Endothelial cell (in vitro differentiated cells): ENCODE data around the gene CADPS. TPM values are rescaled to one million over a fixed set of nuclear protein-coding genes. Genes with fewer than 3 reads are reported as not detected.

Source experiments
- DNase-seq: peaks from one replicate; pipeline ENCODE4 v3.0.0; 2021; ENCODE audit warnings: low spot score
- H3K27ac Mint-ChIP-seq: one replicate; pipeline ENCODE4 v1.8.0; 2021; ENCODE audit warnings: mixed read lengths, inconsistent platforms; ENCODE audit not compliant: unreplicated experiment
- H3K27me3 Mint-ChIP-seq: one replicate; pipeline ENCODE4 v1.8.0; 2021; ENCODE audit warnings: mild to moderate bottlenecking, moderate library complexity, mixed read lengths, inconsistent platforms; ENCODE audit not compliant: unreplicated experiment
- H3K36me3 Mint-ChIP-seq: one replicate; pipeline ENCODE4 v1.8.0; 2021; ENCODE audit warnings: mild to moderate bottlenecking, low read depth, mixed read lengths, inconsistent platforms; ENCODE audit not compliant: unreplicated experiment
- H3K4me1 Mint-ChIP-seq: one replicate; pipeline ENCODE4 v1.8.0; 2021; ENCODE audit warnings: mild to moderate bottlenecking, mixed read lengths, inconsistent platforms; ENCODE audit not compliant: unreplicated experiment
- H3K4me3 Mint-ChIP-seq: one replicate; pipeline ENCODE4 v1.8.0; 2021; ENCODE audit warnings: mild to moderate bottlenecking, mixed read lengths, inconsistent platforms; ENCODE audit not compliant: unreplicated experiment
- H3K9me3 Mint-ChIP-seq: one replicate; pipeline ENCODE4 v1.8.0; 2021; ENCODE audit warnings: mixed read lengths, inconsistent platforms; ENCODE audit not compliant: unreplicated experiment
- CTCF ChIP-seq: fragments of 200-600 bp; sonication (generic); IDR thresholded peaks from one replicate; pipeline ENCODE4 v1.5.0; 2021; ENCODE audit warnings: antibody characterized with exemption; ENCODE audit not compliant: unreplicated experiment
- total RNA-seq: library from RNA; stranded (reverse); fragmentation: NEBNext Ultra II Directional; extraction: Animal tissue kit (Norgen Biotek cat#: 25700); gene quantifications from one replicate; pipeline ENCODE4 v1.2.1, GENCODE V29; 2021; ENCODE audit not compliant: unreplicated experiment

The CADPS gene
- total RNA-seq, 1 donor from 2014 or later: 0.26 TPM

- H3K9me3 Mint-ChIP-seq: no peaks in the 10 kb centered on the region
- H3K4me1 Mint-ChIP-seq: peaks cover 7% of the 10 kb centered on the region
- H3K27ac Mint-ChIP-seq: no peak overlapping the region
- H3K36me3 Mint-ChIP-seq: no peaks in the 10 kb centered on the region
- H3K4me3 Mint-ChIP-seq: no peak overlapping the region
- no peaks in the 10 kb centered on the region for H3K27me3 Mint-ChIP-seq
- TF ChIP-seq CTCF: no peak
- DNase-seq: no peak
Observed at GRCh38 chr3:62805106-62805505, 70.1 kb downstream of the CADPS start.

GRCh38 chr3:62803276-62803675 lies 71.9 kb downstream of the CADPS start:
- no peak overlapping the region for H3K27ac Mint-ChIP-seq

GRCh38 chr3:62798000-62798399 lies 77.2 kb downstream of the CADPS start:
- no peak for DNase-seq
- peaks cover 3% of the 10 kb centered on the region for H3K27me3 Mint-ChIP-seq
- no peak for TF ChIP-seq CTCF
- no peaks in the 10 kb centered on the region for H3K9me3 Mint-ChIP-seq
- no peak overlapping the region for H3K27ac Mint-ChIP-seq
- H3K4me1 Mint-ChIP-seq: peaks cover 7% of the 10 kb centered on the region
- H3K36me3 Mint-ChIP-seq: no peaks in the 10 kb centered on the region
- H3K4me3 Mint-ChIP-seq: no peak overlapping the region

More at GRCh38 chr3:62803276-62803675, 71.9 kb downstream of the CADPS start:
- no peak for DNase-seq
- H3K36me3 Mint-ChIP-seq: no peaks in the 10 kb centered on the region
- no peak overlapping the region for H3K4me3 Mint-ChIP-seq
- peaks cover 3% of the 10 kb centered on the region for H3K27me3 Mint-ChIP-seq
- TF ChIP-seq CTCF: no peak
- no peaks in the 10 kb centered on the region for H3K9me3 Mint-ChIP-seq
- peaks cover 4% of the 10 kb centered on the region for H3K4me1 Mint-ChIP-seq

- peaks cover 3% of the 10 kb centered on the region for H3K27me3 Mint-ChIP-seq
- no peak overlapping the region for H3K4me3 Mint-ChIP-seq
- no peaks in the 10 kb centered on the region for H3K36me3 Mint-ChIP-seq
- peaks cover 7% of the 10 kb centered on the region for H3K4me1 Mint-ChIP-seq
- no peak for DNase-seq
- H3K9me3 Mint-ChIP-seq: no peaks in the 10 kb centered on the region
- no peak overlapping the region for H3K27ac Mint-ChIP-seq
- TF ChIP-seq CTCF: no peak
Observed at GRCh38 chr3:62797132-62797531, 78.1 kb downstream of the CADPS start.

GRCh38 chr3:62795978-62796657 lies 79.1 kb downstream of the CADPS start:
- DNase-seq: no peak
- H3K4me3 Mint-ChIP-seq: no peak overlapping the region
- no peak for TF ChIP-seq CTCF
- no peak overlapping the region for H3K27ac Mint-ChIP-seq
- H3K27me3 Mint-ChIP-seq: peaks cover 3% of the 10 kb centered on the region
- no peaks in the 10 kb centered on the region for H3K36me3 Mint-ChIP-seq
- no peaks in the 10 kb centered on the region for H3K9me3 Mint-ChIP-seq
- H3K4me1 Mint-ChIP-seq: peaks cover 7% of the 10 kb centered on the region
